Gastroesophageal sphincter (tissue), 4 donors: Measurements from ENCODE around the gene GRIA3. TPM values are rescaled to one million over a fixed set of nuclear protein-coding genes. Genes with fewer than 3 reads are reported as not detected.

Experiments
- ATAC-seq: fragments of 150-250 bp; one replicate; pipeline ENCODE4 v1.9.1; 2016; ENCODE audit warnings: mild to moderate bottlenecking, moderate library complexity
- H3K27ac ChIP-seq, 4 donors: fragments of 200-600 bp; sonication (generic) in 3 of 4; 1 replicate in 3 of 4; 2 replicates in 1 of 4; pipeline ENCODE4 v1.5.1; 2016 to 2019
- H3K27me3 ChIP-seq: fragments of 200-600 bp; sonication (generic); one replicate; pipeline ENCODE4 v1.5.1; 2019
- H3K36me3 ChIP-seq, 2 donors: fragments of 200-600 bp; sonication (generic); one replicate each; pipeline ENCODE4 v1.5.1; 2019; ENCODE audit warnings: control low read depth in 1 of 2
- H3K4me1 ChIP-seq, 3 donors: fragments of 200-600 bp; sonication (generic); 1 replicate in 2 of 3; 2 replicates in 1 of 3; pipeline ENCODE4 v1.5.1; 2016 to 2019; ENCODE audit warnings: control low read depth in 2 of 3
- H3K4me3 ChIP-seq, 2 donors: fragments of 200-600 bp; sonication (generic); one replicate each; pipeline ENCODE4 v1.5.1; 2019; ENCODE audit warnings: mild to moderate bottlenecking in 1 of 2, moderate library complexity in 1 of 2
- H3K9me3 ChIP-seq, 3 donors: fragments of 200-600 bp; sonication (generic); one replicate each; pipeline ENCODE4 v1.5.1; 2017 to 2019; ENCODE audit warnings: control low read depth in 2 of 3
- EP300 ChIP-seq: sonication (generic); formaldehyde crosslinking; IDR thresholded peaks from one replicate; pipeline ENCODE4 v1.6.1; 2017; ENCODE audit warnings: antibody characterized with exemption, mild to moderate bottlenecking
- POLR2A ChIP-seq, 2 donors: fragments of 450-650 bp; IDR thresholded peaks; one replicate each; pipeline ENCODE4 v1.6.1; 2017; ENCODE audit warnings: antibody characterized with exemption in 2 of 2, mild to moderate bottlenecking in 2 of 2, moderate library complexity in 1 of 2
- POLR2AphosphoS5 ChIP-seq: sonication (generic); formaldehyde crosslinking; IDR thresholded peaks from one replicate; pipeline ENCODE4 v1.6.1; 2017; ENCODE audit warnings: antibody characterized with exemption
- WGBS, 2 donors: methylation state at CpG; one replicate each; pipeline ENCODE4 v1.1.5; 2018; ENCODE audit warnings: low coverage in 1 of 2; 5-methylcytosine and 5-hydroxymethylcytosine counted together
- total RNA-seq, 4 donors: library from RNA; depleted of rRNA; stranded (reverse); fragments of >200 nt; gene quantifications; one replicate each; pipeline ENCODE4 v1.1.0, GENCODE V29; 2016
- TF ChIP-seq, protein P1 (sequence below), 4 experiments: fragments of 200-600 bp in 2 of 4; fragments of 450-650 bp in 2 of 4; sonication (generic) in 1 of 4; IDR thresholded peaks; one replicate each; pipeline ENCODE4 v1.5.1; 2017 to 2019; ENCODE audit warnings: antibody characterized with exemption in 4 of 4, mild to moderate bottlenecking in 2 of 4, moderate library complexity in 2 of 4

The GRIA3 gene
- total RNA-seq, 4 donors from 2014 or later = 0.07 to 2.5 (median 1.1) TPM

DNA sequence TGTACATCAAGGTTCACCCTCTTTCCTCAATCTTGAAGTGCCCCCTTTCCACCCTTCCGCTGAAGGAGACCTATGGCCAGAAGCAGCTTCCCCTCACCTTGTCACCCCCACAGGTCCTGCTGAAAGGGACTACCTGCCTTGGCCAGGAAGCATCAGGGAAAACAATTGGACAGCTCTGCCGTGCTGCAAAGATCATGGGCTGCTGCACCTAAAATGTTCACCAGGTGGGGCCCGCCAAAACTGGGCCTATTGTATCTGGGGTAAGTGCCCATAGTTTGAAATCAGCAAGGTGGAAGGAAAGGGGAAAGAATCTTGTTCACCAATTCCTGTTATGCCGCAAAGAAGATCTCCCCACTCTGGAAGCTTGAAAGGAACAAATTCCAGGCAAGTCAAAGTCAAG, 18.4 kb downstream of the GRIA3 start:
- H3K4me3 ChIP-seq = no peak overlapping the region
- ATAC-seq = no peak

DNA sequence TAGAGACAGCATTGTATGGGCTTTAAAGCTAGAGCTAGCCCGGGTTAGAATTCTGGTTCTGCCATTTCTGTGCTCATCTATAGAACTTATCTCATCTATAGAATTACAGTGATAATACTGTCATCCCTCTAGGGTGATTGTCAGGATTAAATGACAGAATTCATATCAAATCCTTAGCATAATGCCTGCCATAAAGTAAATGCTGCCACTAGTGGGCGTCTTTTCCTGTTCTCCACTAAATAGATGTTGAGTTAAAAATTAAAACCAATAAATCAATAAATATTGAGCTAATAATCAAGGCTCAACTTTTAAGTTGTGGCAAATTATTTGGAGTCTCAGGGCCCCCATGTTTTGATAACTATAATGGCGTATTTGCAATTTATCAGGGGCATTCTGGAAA, 19.7 kb downstream of the GRIA3 start:
- WGBS, 2 donors = 53 to 100% methylated on average over 1 to 3 of the region's 3 CpGs
- no peak overlapping the region for H3K4me3 ChIP-seq
- no peaks in the 10 kb centered on the region for H3K4me1 ChIP-seq
- ATAC-seq = no peak
- TF ChIP-seq POLR2AphosphoS5 = no peak
- TF ChIP-seq POLR2A (IDR thresholded peaks at IDR 0.05) = no peak
- no peak for TF ChIP-seq EP300
- TF ChIP-seq, protein P1, sequence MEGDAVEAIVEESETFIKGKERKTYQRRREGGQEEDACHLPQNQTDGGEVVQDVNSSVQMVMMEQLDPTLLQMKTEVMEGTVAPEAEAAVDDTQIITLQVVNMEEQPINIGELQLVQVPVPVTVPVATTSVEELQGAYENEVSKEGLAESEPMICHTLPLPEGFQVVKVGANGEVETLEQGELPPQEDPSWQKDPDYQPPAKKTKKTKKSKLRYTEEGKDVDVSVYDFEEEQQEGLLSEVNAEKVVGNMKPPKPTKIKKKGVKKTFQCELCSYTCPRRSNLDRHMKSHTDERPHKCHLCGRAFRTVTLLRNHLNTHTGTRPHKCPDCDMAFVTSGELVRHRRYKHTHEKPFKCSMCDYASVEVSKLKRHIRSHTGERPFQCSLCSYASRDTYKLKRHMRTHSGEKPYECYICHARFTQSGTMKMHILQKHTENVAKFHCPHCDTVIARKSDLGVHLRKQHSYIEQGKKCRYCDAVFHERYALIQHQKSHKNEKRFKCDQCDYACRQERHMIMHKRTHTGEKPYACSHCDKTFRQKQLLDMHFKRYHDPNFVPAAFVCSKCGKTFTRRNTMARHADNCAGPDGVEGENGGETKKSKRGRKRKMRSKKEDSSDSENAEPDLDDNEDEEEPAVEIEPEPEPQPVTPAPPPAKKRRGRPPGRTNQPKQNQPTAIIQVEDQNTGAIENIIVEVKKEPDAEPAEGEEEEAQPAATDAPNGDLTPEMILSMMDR (IDR thresholded peaks at IDR 0.05) = no peak
- no peaks in the 10 kb centered on the region for H3K27me3 ChIP-seq
- H3K27ac ChIP-seq = no peak overlapping the region
- no peaks in the 10 kb centered on the region for H3K36me3 ChIP-seq
- H3K9me3 ChIP-seq = no peaks in the 10 kb centered on the region

More for the DNA sequence above, 18.4 kb downstream of the GRIA3 start:
- WGBS, 2 donors = 88% methylated on average over 1 of the region's 4 CpGs; no CpG with 5 or more reads in 1 of the 2 donors
- Histone ChIP-seq H3K9me3 (no peaks in the 10 kb centered on the region), H3K27me3 (no peaks in the 10 kb centered on the region), H3K27ac (no peak overlapping the region), H3K4me1 (no peaks in the 10 kb centered on the region), H3K36me3 (no peaks in the 10 kb centered on the region)
- TF ChIP-seq, protein P1 (IDR thresholded peaks at IDR 0.05) = no peak
- TF ChIP-seq EP300 (no peak), POLR2AphosphoS5 (no peak), POLR2A (IDR thresholded peaks at IDR 0.05) (no peak)

GRCh38 chrX:123206176-123206575, 22.1 kb downstream of the GRIA3 start:
- no peaks in the 10 kb centered on the region for H3K9me3 ChIP-seq
- no peak overlapping the region for H3K27ac ChIP-seq
- WGBS, 2 donors = 67 to 80% methylated on average over 7 to 8 of the region's 9 CpGs
- no peaks in the 10 kb centered on the region for H3K36me3 ChIP-seq
- ATAC-seq = no peak
- H3K27me3 ChIP-seq = no peaks in the 10 kb centered on the region
- no peak overlapping the region for H3K4me3 ChIP-seq
- TF ChIP-seq POLR2AphosphoS5 = no peak
- H3K4me1 ChIP-seq = no peaks in the 10 kb centered on the region

DNA sequence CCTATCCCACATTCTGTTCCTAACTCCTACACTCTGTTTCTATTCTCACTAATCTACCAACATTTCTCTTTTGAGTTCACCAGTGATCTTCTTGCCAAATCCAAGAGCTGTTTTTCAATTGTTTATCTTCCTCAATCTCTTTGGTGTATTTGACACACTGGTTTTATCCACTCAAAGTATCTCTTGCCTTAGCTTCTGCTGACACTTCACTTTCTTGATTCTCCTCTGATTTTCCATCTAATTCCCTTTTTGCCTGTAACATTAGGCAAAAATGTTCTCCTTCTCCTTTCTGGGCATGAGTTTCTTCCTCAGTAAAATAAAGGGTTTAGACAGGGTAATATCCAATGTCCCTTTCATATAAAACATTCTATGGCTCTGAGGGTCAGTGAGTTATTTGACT, 26.2 kb downstream of the GRIA3 start:
- no peak overlapping the region for H3K4me3 ChIP-seq
- no peak for TF ChIP-seq POLR2AphosphoS5
- no peak for TF ChIP-seq EP300
- no peak for TF ChIP-seq POLR2A (IDR thresholded peaks at IDR 0.05)
- TF ChIP-seq, protein P1 (IDR thresholded peaks at IDR 0.05) = no peak
- H3K36me3 ChIP-seq = no peaks in the 10 kb centered on the region
- no peak overlapping the region for H3K27ac ChIP-seq
- no peaks in the 10 kb centered on the region for H3K4me1 ChIP-seq
- H3K9me3 ChIP-seq = no peaks in the 10 kb centered on the region
- no peak for ATAC-seq
- no peaks in the 10 kb centered on the region for H3K27me3 ChIP-seq

GRCh38 chrX:123215397-123216089, 31.5 kb downstream of the GRIA3 start:
- H3K4me3 ChIP-seq = no peak overlapping the region
- H3K27ac ChIP-seq = no peak overlapping the region
- no peak for ATAC-seq
- H3K4me1 ChIP-seq = no peaks in the 10 kb centered on the region
- no peaks in the 10 kb centered on the region for H3K36me3 ChIP-seq
- no peaks in the 10 kb centered on the region for H3K27me3 ChIP-seq
- H3K9me3 ChIP-seq = no peaks in the 10 kb centered on the region
- 50 to 67% methylated on average over 2 to 3 of the region's 7 CpGs for WGBS, 2 donors
- TF ChIP-seq POLR2A (IDR thresholded peaks at IDR 0.05) = no peak
- no peak for TF ChIP-seq POLR2AphosphoS5
- TF ChIP-seq EP300 = no peak
- TF ChIP-seq, protein P1 (IDR thresholded peaks at IDR 0.05) = no peak
